GM21360 (cell line): Measurements from ENCODE around the gene SGSH.

Source experiments
- ATAC-seq: cut with Tn5 transposase; IDR thresholded peaks from one replicate; pipeline ENCODE4 v1.9.1; 2021; ENCODE audit warnings: mild to moderate bottlenecking, moderate library complexity; ENCODE audit not compliant: unreplicated experiment

The SGSH gene

GRCh38 chr17:80229011-80229410 is 8.9 kb upstream of the SGSH start:
- no peak for ATAC-seq

- no peak for ATAC-seq
Measured at GRCh38 chr17:80228477-80228876, 8.3 kb upstream of the SGSH start.

GRCh38 chr17:80227666-80228065 is 7.5 kb upstream of the SGSH start:
- ATAC-seq: no peak

GRCh38 chr17:80227156-80227555 is 7.0 kb upstream of the SGSH start:
- ATAC-seq: no peak

GRCh38 chr17:80225230-80225629 is 5.1 kb upstream of the SGSH start:
- no peak for ATAC-seq

- no peak for ATAC-seq
Measured at GRCh38 chr17:80224683-80225082, 4.5 kb upstream of the SGSH start.

- ATAC-seq: no peak
Measured at GRCh38 chr17:80223838-80224497, 3.8 kb upstream of the SGSH start.

GRCh38 chr17:80223142-80223815 is 3.1 kb upstream of the SGSH start:
- no peak for ATAC-seq

GRCh38 chr17:80222376-80223141 is 2.4 kb upstream of the SGSH start:
- ATAC-seq: no peak

GRCh38 chr17:80221351-80222105 is 1.4 kb upstream of the SGSH start:
- no peak for ATAC-seq

GRCh38 chr17:80220736-80221215 is 643 bp upstream of the SGSH start:
- ATAC-seq: no peak

- no peak for ATAC-seq
Measured at GRCh38 chr17:80219763-80220053, 425 bp downstream of the SGSH start.

- ATAC-seq: no peak
Measured at GRCh38 chr17:80219013-80219762, 945 bp downstream of the SGSH start.

GRCh38 chr17:80218391-80218790 is 1.7 kb downstream of the SGSH start:
- no peak for ATAC-seq

GRCh38 chr17:80217703-80218362 is 2.3 kb downstream of the SGSH start:
- no peak for ATAC-seq

- ATAC-seq: no peak
Measured at GRCh38 chr17:80216473-80217456, 3.4 kb downstream of the SGSH start.

- no peak for ATAC-seq
Measured at GRCh38 chr17:80214878-80215210, 5.3 kb downstream of the SGSH start.

GRCh38 chr17:80214012-80214877 is 5.9 kb downstream of the SGSH start:
- ATAC-seq: no peak
